Lower lobe of right lung (tissue), 2 donors: Measurements from ENCODE around the gene FMNL2. TPM values are rescaled to one million over a fixed set of nuclear protein-coding genes. Genes with fewer than 3 reads are reported as not detected.

ENCODE experiments used
- ATAC-seq, 2 donors: fragments of 200-7000 bp; cut with Tn5 transposase; one replicate each; pipeline ENCODE4 v1.9.1; 2020 to 2022; ENCODE audit warnings: mild to moderate bottlenecking in 2 of 2, moderate library complexity in 2 of 2
- DNase-seq: peaks from one replicate; pipeline ENCODE4 v3.0.0-alpha.2; 2020
- H3K27ac ChIP-seq: fragments of 200-600 bp; one replicate; pipeline ENCODE4 v1.8.0; 2022
- H3K27me3 ChIP-seq: fragments of 200-600 bp; one replicate; pipeline ENCODE4 v1.8.0; 2022; ENCODE audit warnings: low read depth
- H3K36me3 ChIP-seq: fragments of 200-600 bp; one replicate; pipeline ENCODE4 v1.8.0; 2022; ENCODE audit warnings: mild to moderate bottlenecking
- H3K4me1 ChIP-seq: fragments of 200-600 bp; one replicate; pipeline ENCODE4 v1.8.0; 2022
- H3K4me3 ChIP-seq: fragments of 200-600 bp; one replicate; pipeline ENCODE4 v1.8.0; 2022; ENCODE audit warnings: mild to moderate bottlenecking
- H3K9me3 ChIP-seq: fragments of 200-600 bp; one replicate; pipeline ENCODE4 v1.8.0; 2022
- CTCF ChIP-seq: fragments of 200-600 bp; IDR thresholded peaks from one replicate; pipeline ENCODE4 v1.8.0; 2022; ENCODE audit warnings: antibody characterized with exemption, mild to moderate bottlenecking
- intact Hi-C: fragments of 100-400 bp; cut with DNase I; formaldehyde crosslinking; loops from one replicate; pipeline ENCODE4 v1.11.0; 2022
- total RNA-seq: library from RNA; stranded (reverse); fragmentation: NEBNext Ultra II Directional; extraction: Animal tissue kit (Norgen Biotek cat#: 25700); gene quantifications from one replicate; pipeline ENCODE4 v1.2.1, GENCODE V29; 2021
- donor health status: DM: no; HTN: yes; CAD: no; lungs with severe emphysema.

FMNL2 gene
- total RNA-seq, 1 donor from 2014 or later, result 77.9 TPM

- no peak overlapping the region for H3K27ac ChIP-seq
- intact Hi-C loops, result no loop called here
- H3K36me3 ChIP-seq, result no peaks in the 10 kb centered on the region
- no peaks in the 10 kb centered on the region for H3K9me3 ChIP-seq
- H3K4me3 ChIP-seq, result no peak overlapping the region
- H3K4me1 ChIP-seq, result peaks cover 14% of the 10 kb centered on the region
- DNase-seq, result no peak
- TF ChIP-seq CTCF, result no peak
- H3K27me3 ChIP-seq, result no peaks in the 10 kb centered on the region
- no peak for ATAC-seq
Observed at GRCh38 chr2:152426801-152427200, 91.8 kb downstream of the FMNL2 start.

GRCh38 chr2:152427902-152428301 lies 92.9 kb downstream of the FMNL2 start:
- no peak for TF ChIP-seq CTCF
- Histone ChIP-seq H3K27me3 (no peaks in the 10 kb centered on the region), H3K27ac (no peak overlapping the region), H3K4me1 (peaks cover 18% of the 10 kb centered on the region), H3K9me3 (no peaks in the 10 kb centered on the region), H3K36me3 (no peaks in the 10 kb centered on the region), H3K4me3 (no peak overlapping the region)
- ATAC-seq, result no peak
- intact Hi-C loops, result no loop called here
- no peak for DNase-seq

- H3K4me1 ChIP-seq, result peaks cover 22% of the 10 kb centered on the region
- ATAC-seq, result no peak
- DNase-seq, result no peak
- no peak overlapping the region for H3K4me3 ChIP-seq
- no peak overlapping the region for H3K27ac ChIP-seq
- H3K27me3 ChIP-seq, result no peaks in the 10 kb centered on the region
- TF ChIP-seq CTCF, result no peak
- H3K9me3 ChIP-seq, result no peaks in the 10 kb centered on the region
- intact Hi-C loops, result no loop called here
- H3K36me3 ChIP-seq, result no peaks in the 10 kb centered on the region
Observed at GRCh38 chr2:152428800-152429582, 94.0 kb downstream of the FMNL2 start.

GRCh38 chr2:152430876-152431275 lies 95.9 kb downstream of the FMNL2 start:
- intact Hi-C loops, result no loop called here
- Histone ChIP-seq H3K27ac (no peak overlapping the region), H3K9me3 (no peaks in the 10 kb centered on the region), H3K27me3 (no peaks in the 10 kb centered on the region), H3K4me1 (peaks cover 22% of the 10 kb centered on the region), H3K36me3 (no peaks in the 10 kb centered on the region), H3K4me3 (no peak overlapping the region)
- DNase-seq, result no peak
- no peak for ATAC-seq
- no peak for TF ChIP-seq CTCF

GRCh38 chr2:152431370-152432098 lies 96.6 kb downstream of the FMNL2 start:
- DNase-seq (no peak), ATAC-seq (no peak)
- Histone ChIP-seq H3K9me3 (no peaks in the 10 kb centered on the region), H3K4me1 (peaks cover 22% of the 10 kb centered on the region), H3K4me3 (no peak overlapping the region), H3K27me3 (no peaks in the 10 kb centered on the region), H3K36me3 (no peaks in the 10 kb centered on the region), H3K27ac (peak overlapping the region; percentile 33)
- no peak for TF ChIP-seq CTCF
- intact Hi-C loops, result no loop called here
